Ascending aorta (tissue), 2 donors: ENCODE data around the gene STX11. TPM values are rescaled to one million over a fixed set of nuclear protein-coding genes. Genes with fewer than 3 reads are reported as not detected.

Experiments
- DNase-seq, 2 donors: peaks; one replicate each; pipeline ENCODE4 v3.0.0-alpha.2; 2019; ENCODE audit warnings: low spot score in 2 of 2
- H3K27ac ChIP-seq, 2 donors: fragments of 200-600 bp; sonication (generic); one replicate each; pipeline ENCODE4 v1.5.1; 2016 to 2017; ENCODE audit warnings: mild to moderate bottlenecking in 1 of 2
- H3K27me3 ChIP-seq: fragments of 200-600 bp; sonication (generic); one replicate; pipeline ENCODE4 v1.5.1; 2017
- H3K36me3 ChIP-seq, 2 donors: fragments of 200-600 bp; sonication (generic); one replicate each; pipeline ENCODE4 v1.5.1; 2016
- H3K4me1 ChIP-seq, 2 donors: fragments of 200-600 bp; sonication (generic); one replicate each; pipeline ENCODE4 v1.5.1; 2016 to 2017; ENCODE audit warnings: mild to moderate bottlenecking in 1 of 2
- H3K4me3 ChIP-seq, 2 donors: fragments of 200-600 bp; sonication (generic); one replicate each; pipeline ENCODE4 v1.5.1; 2016 to 2017; ENCODE audit warnings: mild to moderate bottlenecking in 1 of 2
- H3K9me3 ChIP-seq, 2 donors: fragments of 200-600 bp; sonication (generic); one replicate each; pipeline ENCODE4 v1.5.1; 2016
- CTCF ChIP-seq, 3 experiments: fragments of 200-600 bp in 2 of 3; fragments of 450-650 bp in 1 of 3; sonication (generic) in 2 of 3; IDR thresholded peaks; one replicate each; pipeline ENCODE4 v1.5.1; 2016 to 2019; ENCODE audit warnings: antibody characterized with exemption in 3 of 3, mild to moderate bottlenecking in 1 of 3, moderate library complexity in 1 of 3
- intact Hi-C: fragments of 100-400 bp; cut with DNase I; formaldehyde crosslinking; loops from one replicate; pipeline ENCODE4 v1.15.1; 2023
- total RNA-seq: library from RNA; depleted of rRNA; stranded (reverse); fragments of >200 nt; gene quantifications from one replicate; pipeline ENCODE4 v1.1.0, GENCODE V29; 2016

Gene STX11
- total RNA-seq, 1 donor from 2014 or later: 29.5 TPM

- DNase-seq: no peak
- no peak for TF ChIP-seq CTCF (IDR thresholded peaks at IDR 0.05)
- Histone ChIP-seq H3K4me3 (no peak overlapping the region), H3K4me1 (peaks cover 0 to 11% of the 10 kb centered on the region in 2 donors), H3K27me3 (no peaks in the 10 kb centered on the region), H3K9me3 (no peaks in the 10 kb centered on the region), H3K36me3 (no peaks in the 10 kb centered on the region), H3K27ac (no peak overlapping the region)
- intact Hi-C loops: no loop called here
Measured at GRCh38 chr6:144156338-144156737, 6.0 kb downstream of the STX11 start.

GRCh38 chr6:144156991-144157390, 6.7 kb downstream of the STX11 start:
- no peak for DNase-seq
- TF ChIP-seq CTCF (IDR thresholded peaks at IDR 0.05): no peak
- Histone ChIP-seq H3K4me3 (no peak overlapping the region), H3K4me1 (peaks cover 0 to 7% of the 10 kb centered on the region in 2 donors), H3K27ac (no peak overlapping the region), H3K9me3 (no peaks in the 10 kb centered on the region), H3K36me3 (no peaks in the 10 kb centered on the region), H3K27me3 (no peaks in the 10 kb centered on the region)
- intact Hi-C loops: no loop called here

GRCh38 chr6:144158133-144158532, 7.8 kb downstream of the STX11 start:
- Histone ChIP-seq H3K9me3 (no peaks in the 10 kb centered on the region), H3K4me3 (no peak overlapping the region), H3K27ac (no peak overlapping the region), H3K27me3 (no peaks in the 10 kb centered on the region), H3K4me1 (peaks cover 0 to 7% of the 10 kb centered on the region in 2 donors), H3K36me3 (no peaks in the 10 kb centered on the region)
- intact Hi-C loops: no loop called here
- DNase-seq: no peak
- no peak for TF ChIP-seq CTCF (IDR thresholded peaks at IDR 0.05)

- Histone ChIP-seq H3K9me3 (no peaks in the 10 kb centered on the region), H3K4me1 (peaks cover 0 to 7% of the 10 kb centered on the region in 2 donors), H3K4me3 (no peak overlapping the region), H3K27me3 (no peaks in the 10 kb centered on the region), H3K27ac (no peak overlapping the region), H3K36me3 (no peaks in the 10 kb centered on the region)
- no peak for DNase-seq
- intact Hi-C loops: no loop called here
- TF ChIP-seq CTCF (IDR thresholded peaks at IDR 0.05): no peak
Measured at GRCh38 chr6:144159223-144159622, 8.9 kb downstream of the STX11 start.

- no peaks in the 10 kb centered on the region for H3K27me3 ChIP-seq
- DNase-seq: no peak
- H3K36me3 ChIP-seq: no peaks in the 10 kb centered on the region
- TF ChIP-seq CTCF (IDR thresholded peaks at IDR 0.05): no peak
- no peak overlapping the region for H3K4me3 ChIP-seq
- H3K9me3 ChIP-seq: no peaks in the 10 kb centered on the region
- H3K4me1 ChIP-seq: peaks cover 0 to 7% of the 10 kb centered on the region in 2 donors
- H3K27ac ChIP-seq: no peak overlapping the region
- intact Hi-C loops: no loop called here
Measured at GRCh38 chr6:144159742-144160141, 9.4 kb downstream of the STX11 start.

GRCh38 chr6:144160431-144161005, 10.2 kb downstream of the STX11 start:
- Histone ChIP-seq H3K27me3 (no peaks in the 10 kb centered on the region), H3K36me3 (no peaks in the 10 kb centered on the region), H3K9me3 (no peaks in the 10 kb centered on the region), H3K27ac (no peak overlapping the region), H3K4me1 (peaks cover 0 to 7% of the 10 kb centered on the region in 2 donors), H3K4me3 (no peak overlapping the region)
- TF ChIP-seq CTCF (IDR thresholded peaks at IDR 0.05): no peak
- intact Hi-C loops: no loop called here
- DNase-seq: no peak
